SH-SY5Y (cell line): ENCODE measurements around the gene TEDC1.

ENCODE experiments used
- GATA2 ChIP-seq: IDR thresholded peaks from 2 replicates; pipeline ENCODE4 v1.6.1; 2011; ENCODE audit warnings: mild to moderate bottlenecking, low read depth, low read length
- GATA3 ChIP-seq: IDR thresholded peaks from 2 replicates; pipeline ENCODE4 v1.6.1; 2011; ENCODE audit warnings: low read depth, mild to moderate bottlenecking, low read length, moderate library complexity

Gene TEDC1

GRCh38 chr14:105531894-105532623 lies 41.0 kb downstream of the TEDC1 start:
- no peak for TF ChIP-seq GATA3
- TF ChIP-seq GATA2 = no peak

GRCh38 chr14:105532735-105533141 lies 41.7 kb downstream of the TEDC1 start:
- TF ChIP-seq GATA2 (no peak), GATA3 (no peak)

GRCh38 chr14:105533391-105533790 lies 42.3 kb downstream of the TEDC1 start:
- TF ChIP-seq GATA3 (no peak), GATA2 (no peak)

- TF ChIP-seq GATA2 (no peak), GATA3 (no peak)
These were observed 42.9 kb downstream of the TEDC1 start for GRCh38 chr14:105533811-105534498.

GRCh38 chr14:105534586-105534985 lies 43.5 kb downstream of the TEDC1 start:
- TF ChIP-seq GATA2 = no peak
- TF ChIP-seq GATA3 = no peak

GRCh38 chr14:105536051-105536450 lies 45.0 kb downstream of the TEDC1 start:
- TF ChIP-seq GATA3 = no peak
- no peak for TF ChIP-seq GATA2

GRCh38 chr14:105536691-105537579 lies 45.9 kb downstream of the TEDC1 start:
- TF ChIP-seq GATA2 (no peak), GATA3 (no peak)

GRCh38 chr14:105537580-105538474 lies 46.8 kb downstream of the TEDC1 start:
- TF ChIP-seq GATA2 (no peak), GATA3 (no peak)

GRCh38 chr14:105538481-105539049 lies 47.5 kb downstream of the TEDC1 start:
- TF ChIP-seq GATA3 (no peak), GATA2 (no peak)

- TF ChIP-seq GATA2 = no peak
- TF ChIP-seq GATA3 = no peak
These were observed 49.8 kb downstream of the TEDC1 start for GRCh38 chr14:105540811-105541210.

GRCh38 chr14:105541218-105541875 lies 50.3 kb downstream of the TEDC1 start:
- TF ChIP-seq GATA2 = no peak
- no peak for TF ChIP-seq GATA3

- no peak for TF ChIP-seq GATA3
These were observed 56.7 kb downstream of the TEDC1 start for GRCh38 chr14:105547741-105548169.
